A549 (cell line): Measurements from ENCODE around the gene CHRNA10.
A peak's percentile ranks its signal among the peaks of the same experiment; 100 is the strongest.

Experiments used
- CHD4 ChIP-seq: fragments of 200-600 bp; sonication (generic); IDR thresholded peaks from 2 replicates; pipeline ENCODE4 v1.6.1; 2016; ENCODE audit warnings: antibody characterized with exemption, mild to moderate bottlenecking, borderline replicate concordance
- CTCF ChIP-seq: fragments of >200 bp; sonication (Bioruptor Twin); formaldehyde crosslinking; IDR thresholded peaks from 3 replicates; pipeline ENCODE4 v1.5.1; 2016
- ESRRA ChIP-seq: fragments of 150-350 bp; IDR thresholded peaks from 2 replicates; pipeline ENCODE4 v1.6.1; 2014; ENCODE audit warnings: mild to moderate bottlenecking, low read length, borderline replicate concordance
- HOXB5 ChIP-seq: fragments of 250-450 bp; sonication (Bioruptor Pico); IDR thresholded peaks from 2 replicates; pipeline ENCODE4 v1.5.0; 2020; ENCODE audit warnings: mild to moderate bottlenecking, moderate library complexity
- JUNB ChIP-seq: fragments of >200 bp; sonication (Bioruptor Twin); formaldehyde crosslinking; IDR thresholded peaks from 2 replicates; pipeline ENCODE4 v1.6.1; 2016
- MAFK ChIP-seq: fragments of 450-650 bp; IDR thresholded peaks from 2 replicates; pipeline ENCODE4 v1.6.1; 2014; ENCODE audit not compliant: partially characterized antibody
- POLR2A ChIP-seq: IDR thresholded peaks from 2 replicates; pipeline ENCODE4 v1.6.1; 2012; ENCODE audit warnings: mild to moderate bottlenecking, low read length
- RARB ChIP-seq: fragments of 250-450 bp; sonication (Bioruptor Pico); IDR thresholded peaks from 2 replicates; pipeline ENCODE4 v1.8.0; 2021; ENCODE audit warnings: mild to moderate bottlenecking, moderate library complexity
- SMC3 ChIP-seq: fragments of >200 bp; sonication (Bioruptor Twin); formaldehyde crosslinking; IDR thresholded peaks from 3 replicates; pipeline ENCODE4 v1.6.1; 2018; ENCODE audit warnings: inconsistent platforms
- ZFP36 ChIP-seq: fragments of 450-650 bp; IDR thresholded peaks from 2 replicates; pipeline ENCODE4 v1.6.1; 2014; ENCODE audit warnings: borderline replicate concordance; ENCODE audit not compliant: partially characterized antibody
- TF ChIP-seq, protein P1 (sequence below): IDR thresholded peaks from 2 replicates; pipeline ENCODE4 v1.6.1; 2012

DNA sequence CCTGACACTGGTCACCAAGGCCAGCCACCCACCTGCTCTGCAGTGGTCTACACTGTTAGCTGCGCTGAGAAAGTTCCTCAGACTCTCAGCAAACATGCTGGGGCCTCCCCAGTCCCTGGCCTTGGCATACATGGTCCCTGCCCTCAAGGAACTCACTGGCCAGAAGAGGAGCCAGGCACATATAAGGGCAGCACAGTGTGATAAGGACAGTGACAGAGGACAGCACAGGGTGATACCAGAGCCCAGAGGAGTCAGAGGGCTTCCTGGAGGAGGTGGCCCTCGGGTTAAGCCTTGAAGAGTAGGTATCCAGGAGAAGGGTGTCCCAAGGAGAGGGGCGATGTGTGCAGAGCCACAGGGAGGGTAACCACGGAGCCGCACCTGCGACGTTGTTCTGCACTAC lies 25.6 kb downstream of the CHRNA10 start:
- no peak for TF ChIP-seq POLR2A
- no peak for TF ChIP-seq CTCF
- TF ChIP-seq RARB (CRISPR knock-in tag), result no peak
- TF ChIP-seq, protein P1, sequence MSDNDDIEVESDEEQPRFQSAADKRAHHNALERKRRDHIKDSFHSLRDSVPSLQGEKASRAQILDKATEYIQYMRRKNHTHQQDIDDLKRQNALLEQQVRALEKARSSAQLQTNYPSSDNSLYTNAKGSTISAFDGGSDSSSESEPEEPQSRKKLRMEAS, result no peak
- peak; percentile 34 for TF ChIP-seq ZFP36
- TF ChIP-seq SMC3, result no peak
- TF ChIP-seq ESRRA, result no peak
- TF ChIP-seq JUNB, result no peak
- no peak for TF ChIP-seq HOXB5 (CRISPR knock-in tag)
- TF ChIP-seq CHD4, result no peak
- no peak for TF ChIP-seq MAFK
